Stromal cell of bone marrow (primary cell): ENCODE data around the gene CASP8.
"Not testable (repeated sequence)": the region's sequence is repeated elsewhere in the genome, so short reads cannot be mapped to it uniquely, and the experiment has no call there.

Experiments
- DNase-seq: peaks from one replicate; pipeline ENCODE4 v3.0.0-alpha.2; 2012; ENCODE audit warnings: low read depth

Gene CASP8

GRCh38 chr2:201270293-201271001 lies 10.1 kb downstream of the CASP8 start:
- DNase-seq = no peak

- DNase-seq = no peak
Observed at GRCh38 chr2:201271917-201272316, 11.6 kb downstream of the CASP8 start.

- no peak for DNase-seq
Observed at GRCh38 chr2:201273330-201273983, 13.1 kb downstream of the CASP8 start.

GRCh38 chr2:201275069-201275468 lies 14.7 kb downstream of the CASP8 start:
- no peak for DNase-seq

GRCh38 chr2:201275990-201276389 lies 15.7 kb downstream of the CASP8 start:
- no peak for DNase-seq

- DNase-seq = no peak
Observed at GRCh38 chr2:201276511-201276910, 16.2 kb downstream of the CASP8 start.

- DNase-seq = no peak
Observed at GRCh38 chr2:201279079-201279478, 18.7 kb downstream of the CASP8 start.

- DNase-seq = no peak
Observed at GRCh38 chr2:201280191-201281040, 20.1 kb downstream of the CASP8 start.

GRCh38 chr2:201285499-201285898 lies 25.2 kb downstream of the CASP8 start:
- no peak for DNase-seq

- not testable (repeated sequence) for DNase-seq
Observed at GRCh38 chr2:201290457-201291148, 30.3 kb downstream of the CASP8 start.

- no peak for DNase-seq
Observed at GRCh38 chr2:201298462-201299052, 38.2 kb downstream of the CASP8 start.

GRCh38 chr2:201299929-201300328 lies 39.6 kb downstream of the CASP8 start:
- not testable (repeated sequence) for DNase-seq

GRCh38 chr2:201307876-201308275 lies 47.5 kb downstream of the CASP8 start:
- no peak for DNase-seq

GRCh38 chr2:201308914-201309313 lies 48.6 kb downstream of the CASP8 start:
- no peak for DNase-seq

- DNase-seq = no peak
Observed at GRCh38 chr2:201313362-201313761, 53.0 kb downstream of the CASP8 start.

GRCh38 chr2:201319511-201319910 lies 59.2 kb downstream of the CASP8 start:
- no peak for DNase-seq

- no peak for DNase-seq
Observed at GRCh38 chr2:201320257-201320656, 59.9 kb downstream of the CASP8 start.

GRCh38 chr2:201320701-201321100 lies 60.4 kb downstream of the CASP8 start:
- no peak for DNase-seq

GRCh38 chr2:201322772-201323171 lies 62.4 kb downstream of the CASP8 start:
- no peak for DNase-seq

GRCh38 chr2:201327678-201328077 lies 67.3 kb downstream of the CASP8 start:
- DNase-seq = no peak

GRCh38 chr2:201329409-201329808 lies 69.1 kb downstream of the CASP8 start:
- DNase-seq = no peak
